Activated CD4-positive, alpha-beta T cell treated with anti-CD3 and anti-CD28 coated beads, Interleukin-2, Interleukin-4, amounts not matched to agents 100 ng/mL and 50 ng/mL, durations not matched to agents 16 hours and 8 hours (primary cell): Measurements from ENCODE around the gene PHLDA3.

ENCODE experiments used
- DNase-seq: peaks from one replicate; pipeline ENCODE4 v3.0.0-alpha.2; 2020; ENCODE audit warnings: low spot score

Gene PHLDA3

DNA sequence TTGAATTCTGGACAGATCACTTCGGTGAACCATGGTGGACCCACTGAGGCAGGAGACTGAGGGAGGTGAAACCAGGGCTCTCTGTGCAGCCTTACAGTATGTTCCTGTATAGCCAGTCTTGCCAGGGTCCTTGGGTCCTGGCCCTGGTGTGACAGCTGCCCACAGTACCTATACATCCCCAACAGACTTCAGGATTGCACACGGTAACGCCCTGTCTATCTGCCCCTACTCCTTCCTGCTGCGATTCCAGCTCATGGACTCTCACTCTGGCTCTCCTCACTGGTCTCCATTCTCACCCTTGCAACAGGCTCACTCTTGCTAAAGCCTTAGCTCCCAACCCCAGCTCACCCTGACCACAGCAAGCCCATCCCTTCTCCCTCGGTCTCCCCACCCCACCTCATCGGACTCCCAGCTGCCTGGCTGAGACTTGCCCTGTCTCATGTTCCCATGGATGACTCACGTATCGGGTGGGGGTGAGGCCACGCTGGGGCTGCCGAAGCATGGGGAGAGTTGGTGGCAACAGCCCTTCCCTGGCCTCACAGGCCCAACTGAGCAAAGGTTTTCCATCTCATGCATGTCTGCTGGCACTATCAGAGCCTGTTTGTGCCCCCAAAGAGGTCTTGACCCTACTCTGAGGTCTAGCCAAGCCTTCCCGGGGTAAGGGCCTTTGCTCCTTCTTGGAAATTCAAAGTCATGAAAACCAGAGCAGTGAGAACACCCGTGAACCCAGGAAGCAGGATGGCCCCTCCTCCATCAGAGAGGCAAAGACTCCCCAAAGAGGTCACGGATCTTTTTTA is 7.1 kb downstream of the PHLDA3 start:
- DNase-seq: no peak

DNA sequence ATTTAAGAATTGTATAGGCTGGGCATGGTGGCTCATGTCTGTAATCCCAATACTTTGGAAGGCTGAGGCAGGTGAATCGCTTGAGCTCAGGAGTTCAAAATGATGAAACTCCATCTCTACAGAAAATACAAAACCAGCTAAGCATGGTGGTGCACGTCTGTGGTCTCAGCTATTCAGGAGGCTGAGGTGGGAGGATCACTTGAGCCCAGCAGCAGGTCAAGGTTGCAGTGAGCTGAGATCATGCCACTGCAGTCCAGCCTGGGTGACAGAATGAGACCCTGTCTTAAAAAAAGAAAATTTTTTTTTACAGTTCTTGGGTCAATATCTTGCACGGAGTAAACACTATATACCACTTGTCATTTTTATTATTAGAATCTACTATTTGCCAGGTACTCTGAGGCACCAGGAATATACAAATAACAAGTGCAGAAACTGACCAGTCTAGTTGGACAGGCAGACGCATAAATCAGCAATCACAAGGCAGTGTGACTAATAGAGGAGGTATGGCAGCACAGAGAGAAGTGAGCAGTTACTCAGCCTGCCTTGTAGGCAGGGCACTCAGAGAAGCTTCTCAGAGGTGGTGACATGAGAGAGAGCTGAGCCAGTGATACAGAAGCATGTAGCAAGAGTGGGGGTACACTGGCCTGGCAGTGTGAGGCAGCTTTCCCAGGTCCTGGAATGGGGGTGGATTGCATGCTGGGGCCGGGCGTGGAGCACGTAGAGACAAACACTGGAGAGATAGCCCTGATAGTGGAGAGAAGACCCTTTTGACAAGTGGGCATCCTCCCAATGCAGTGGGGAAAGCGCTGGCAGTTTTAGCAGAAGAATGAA is 8.0 kb downstream of the PHLDA3 start:
- no peak for DNase-seq

DNA sequence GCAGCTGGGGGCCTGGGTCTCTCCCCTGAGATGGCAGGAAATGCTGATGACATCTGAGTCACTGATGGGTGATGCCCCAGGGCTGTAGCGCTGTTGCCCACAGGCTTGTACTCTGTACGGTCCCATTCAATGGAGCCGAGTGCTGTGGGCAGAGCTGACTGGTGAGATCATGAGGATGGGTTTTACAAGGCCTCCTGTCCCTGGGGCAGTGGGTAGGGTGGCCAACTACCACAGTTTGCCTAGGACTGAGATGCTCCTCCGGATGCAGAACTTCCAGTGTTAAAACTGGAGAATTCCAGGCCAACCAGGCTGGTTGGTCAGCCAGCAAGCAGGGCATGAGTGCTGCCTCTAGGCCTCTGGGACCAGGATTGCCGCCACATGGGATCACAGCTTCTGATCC is 9.2 kb downstream of the PHLDA3 start:
- no peak for DNase-seq

- DNase-seq: no peak
Measured at GRCh38 chr1:201459052-201459451, 9.9 kb downstream of the PHLDA3 start.

- DNase-seq: no peak
Measured at GRCh38 chr1:201457508-201457960, 11.5 kb downstream of the PHLDA3 start.

GRCh38 chr1:201456499-201457309 is 12.3 kb downstream of the PHLDA3 start:
- DNase-seq: no peak

DNA sequence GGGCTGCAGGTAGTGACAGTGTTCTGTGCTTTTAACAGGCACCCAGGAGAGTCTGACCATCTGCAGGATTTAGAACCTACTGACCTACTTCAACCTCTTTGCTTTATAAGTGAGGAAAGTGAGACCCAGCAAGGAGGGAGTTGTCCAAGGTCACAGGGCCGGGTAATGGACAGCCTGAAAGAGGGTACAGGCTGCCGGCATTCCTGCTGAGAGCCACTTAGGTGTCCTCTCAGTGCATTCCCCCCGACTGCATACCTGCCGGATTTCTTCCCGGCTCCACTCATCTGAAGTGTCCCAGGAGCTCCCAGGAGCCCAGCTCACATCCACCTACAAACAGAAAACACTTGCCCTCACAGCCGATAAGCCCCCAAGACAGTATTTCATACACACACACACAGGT is 13.9 kb downstream of the PHLDA3 start:
- no peak for DNase-seq

GRCh38 chr1:201454608-201455007 is 14.4 kb downstream of the PHLDA3 start:
- no peak for DNase-seq

DNA sequence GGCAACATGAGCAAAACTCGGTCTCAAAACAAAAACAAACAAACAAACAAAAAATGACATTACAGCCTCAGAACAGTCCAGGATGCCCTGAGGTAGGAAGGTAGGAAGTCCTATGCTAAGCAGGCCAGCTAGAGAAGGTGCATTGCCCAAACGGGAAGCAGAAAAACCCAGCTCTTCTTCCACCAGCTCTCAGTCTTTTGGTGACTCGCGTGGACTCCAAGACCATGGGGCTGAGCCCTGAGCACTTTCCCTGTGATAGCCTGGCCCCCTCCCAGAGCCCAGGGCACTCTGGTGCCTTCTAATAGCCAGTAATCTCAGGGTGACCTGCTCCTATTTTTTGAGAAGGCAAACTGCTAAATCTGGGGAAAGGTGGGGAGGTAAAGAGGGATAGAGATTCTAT is 16.1 kb downstream of the PHLDA3 start:
- no peak for DNase-seq

- no peak for DNase-seq
Measured at GRCh38 chr1:201450721-201451291, 18.2 kb downstream of the PHLDA3 start.

DNA sequence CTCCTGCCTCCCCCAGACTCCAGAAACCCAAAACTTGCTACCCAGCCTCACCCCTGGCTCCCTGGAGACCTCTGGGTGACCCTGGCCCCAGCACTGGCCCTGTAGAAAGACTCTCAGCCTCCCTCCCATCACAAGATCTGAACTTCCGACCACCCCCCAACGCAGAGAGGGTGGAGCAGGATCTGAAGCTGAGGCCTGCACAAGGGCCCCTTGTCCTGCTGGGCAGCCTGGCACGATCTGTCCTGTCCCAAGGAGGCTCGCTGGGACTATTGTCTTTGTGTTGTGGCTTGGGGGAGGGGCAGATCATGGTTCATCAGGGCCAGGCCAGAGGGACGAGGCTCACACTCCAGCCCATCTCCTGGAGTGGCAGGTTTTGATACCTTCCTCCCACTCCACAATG is 20.0 kb downstream of the PHLDA3 start:
- no peak for DNase-seq

DNA sequence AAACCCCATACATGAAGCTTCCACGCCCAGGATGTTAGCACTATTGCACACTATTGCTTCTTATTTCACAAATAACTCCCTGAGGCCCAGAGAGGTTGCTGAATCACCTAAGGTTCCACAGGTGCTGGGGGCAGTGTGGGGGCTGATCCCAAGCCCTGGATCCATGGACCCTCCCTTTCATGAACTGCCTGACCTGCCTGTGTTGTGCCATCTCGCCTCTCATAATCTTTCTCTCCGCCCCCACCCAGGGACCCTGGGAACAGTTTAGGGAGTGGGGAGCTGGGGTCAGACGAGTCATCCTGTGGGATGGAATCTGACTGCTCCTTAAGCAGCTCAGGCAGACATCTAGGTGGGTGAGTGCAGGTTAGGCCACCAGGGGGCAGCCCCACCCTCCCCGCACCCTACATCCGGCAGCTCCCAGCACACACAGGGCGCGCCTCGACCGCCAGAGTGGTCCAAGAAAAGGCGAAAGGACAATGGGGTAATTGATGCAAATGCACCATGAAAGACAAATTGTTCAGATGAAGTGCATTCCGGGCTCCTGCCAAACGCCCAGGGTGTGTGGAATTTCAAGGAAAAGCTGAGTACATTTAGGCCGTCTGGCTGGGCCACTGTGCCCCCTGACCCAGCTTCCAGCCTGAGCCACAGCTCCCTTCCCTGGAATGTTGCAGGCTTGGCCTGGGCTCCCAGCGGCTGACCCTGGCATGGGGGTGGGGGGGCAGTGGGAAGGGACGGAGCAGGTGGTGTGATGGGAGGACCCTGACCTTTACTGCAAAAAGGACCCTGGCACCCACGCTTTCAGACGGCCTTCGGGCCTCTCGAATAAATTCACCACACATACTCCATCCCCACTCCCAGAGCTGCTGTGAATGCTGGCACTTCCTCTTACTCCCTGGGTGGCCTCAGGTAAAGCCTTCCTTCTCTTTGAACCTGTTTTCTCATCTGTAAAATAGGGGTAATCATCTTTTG is 20.8 kb downstream of the PHLDA3 start:
- peak; percentile 73 for DNase-seq

DNA sequence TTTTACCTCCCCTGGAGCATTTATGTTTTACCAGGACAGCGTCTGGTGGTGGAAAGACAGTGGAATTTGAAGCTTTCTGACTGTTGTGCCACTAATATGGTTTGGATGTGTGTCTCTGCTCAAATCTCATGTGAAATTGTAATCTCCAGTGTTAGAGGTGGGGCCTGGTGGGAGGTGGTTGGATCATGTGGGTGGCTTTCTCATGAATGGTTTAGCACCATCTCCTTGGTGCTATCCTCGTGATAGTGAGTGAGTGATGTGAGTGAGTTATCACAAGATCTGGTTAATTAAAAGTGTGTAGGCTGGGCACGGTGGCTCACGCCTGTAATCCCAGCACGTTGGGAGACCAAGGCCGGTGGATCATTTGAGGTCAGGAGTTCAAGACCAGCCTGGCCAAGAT is 23.7 kb downstream of the PHLDA3 start:
- no peak for DNase-seq

DNA sequence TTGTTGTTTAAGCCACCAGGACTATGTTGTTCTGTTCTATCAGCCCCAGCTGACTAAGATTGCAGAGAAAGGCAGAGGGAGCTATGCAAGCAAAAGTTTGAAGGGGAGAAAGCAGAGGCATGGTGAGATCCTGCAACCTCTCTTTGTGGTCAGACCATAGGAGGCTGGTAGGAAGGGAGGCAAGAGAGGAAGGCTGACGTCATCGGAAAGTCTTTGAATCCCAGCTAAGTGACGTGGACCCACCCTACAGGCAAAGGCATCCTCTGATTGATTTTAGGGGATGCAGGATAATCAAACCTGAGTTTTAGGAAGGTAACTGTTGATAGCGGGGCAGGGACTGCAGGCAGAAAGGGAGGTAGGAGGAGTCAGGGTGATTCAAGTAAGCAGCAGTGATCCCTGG is 24.2 kb downstream of the PHLDA3 start:
- DNase-seq: no peak

DNA sequence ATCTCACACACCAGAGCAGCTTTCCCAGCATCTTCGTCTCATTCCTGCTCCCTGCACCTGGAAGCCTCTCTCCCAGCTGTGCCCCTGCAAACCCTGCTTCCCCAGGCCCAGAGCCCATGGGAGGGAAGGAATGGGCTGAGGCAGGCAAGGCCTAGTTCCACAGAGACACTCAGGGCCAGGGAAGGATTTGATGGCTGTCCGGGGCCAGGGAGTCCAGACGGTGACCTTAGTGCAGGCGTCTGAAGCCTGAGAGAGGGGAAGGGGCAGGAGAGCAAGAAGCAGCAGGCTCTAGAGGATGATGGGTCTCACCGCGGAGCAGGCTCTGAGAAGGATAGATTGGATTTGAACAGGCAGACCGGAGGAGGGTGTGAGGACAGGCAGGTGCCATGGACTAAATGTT is 25.2 kb downstream of the PHLDA3 start:
- DNase-seq: no peak

GRCh38 chr1:201436969-201437368 is 32.0 kb downstream of the PHLDA3 start:
- no peak for DNase-seq

DNA sequence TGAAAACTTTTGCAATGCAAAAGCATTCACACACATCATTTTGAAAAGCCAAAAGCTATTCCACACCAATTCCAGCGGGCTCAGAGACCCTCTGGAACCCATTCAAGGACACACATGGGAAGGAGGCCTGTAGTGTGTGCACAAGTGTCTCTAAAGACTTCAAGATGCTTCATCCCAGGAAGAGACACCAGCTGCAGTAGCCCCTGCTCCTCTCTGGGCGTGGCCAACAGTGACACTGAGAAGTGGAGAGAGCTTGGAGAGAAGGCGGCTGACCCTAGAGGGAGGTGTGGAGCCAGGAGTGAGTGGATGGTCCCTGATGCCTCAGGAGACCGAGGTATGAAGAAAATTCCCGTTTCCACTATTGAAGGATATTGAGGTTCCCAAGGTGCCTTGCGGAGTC is 32.6 kb downstream of the PHLDA3 start:
- DNase-seq: no peak

DNA sequence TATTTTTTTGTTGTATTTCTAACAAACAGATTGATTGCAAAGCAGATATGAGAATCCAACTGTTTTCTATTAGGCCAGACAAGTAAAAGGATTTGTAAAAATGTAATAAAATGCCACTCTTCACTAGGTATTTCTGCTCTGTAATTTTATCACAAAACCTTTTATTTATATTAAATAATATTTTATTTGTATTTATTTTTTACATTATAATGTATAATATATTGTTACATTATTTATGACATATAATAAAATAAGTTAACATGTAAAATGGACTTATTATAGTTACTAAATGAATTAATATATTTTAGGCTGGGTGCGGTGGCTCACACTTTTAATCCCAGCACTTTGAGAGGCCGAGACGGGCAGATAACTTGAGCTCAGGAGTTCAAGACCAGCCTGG is 34.7 kb downstream of the PHLDA3 start:
- DNase-seq: no peak

DNA sequence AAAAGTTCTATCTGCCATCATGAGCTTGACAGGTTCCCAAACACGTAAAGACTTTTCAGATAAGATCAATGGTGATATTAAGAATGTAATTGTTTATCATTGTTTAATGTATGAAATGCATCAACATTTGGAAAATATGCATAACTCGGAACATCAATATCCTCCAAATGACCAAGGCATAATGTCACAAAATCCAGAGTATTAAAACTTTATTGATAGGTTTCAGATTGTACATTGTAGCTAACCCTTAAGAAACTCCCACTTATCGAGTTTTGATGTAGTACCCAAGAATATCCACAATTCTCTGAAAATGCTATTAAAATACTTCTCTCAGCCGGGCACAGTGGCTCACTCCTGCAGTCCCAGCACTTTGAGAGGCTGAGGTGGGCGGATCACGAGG is 35.4 kb downstream of the PHLDA3 start:
- no peak for DNase-seq

GRCh38 chr1:201430776-201431175 is 38.2 kb downstream of the PHLDA3 start:
- DNase-seq: no peak
